GM12873 (cell line): ENCODE results near the gene SACS.

Experiments
- TF ChIP-seq, protein P1 (sequence below): IDR thresholded peaks from 2 replicates; pipeline ENCODE4 v1.5.1; 2012; ENCODE audit warnings: low read depth, mild to moderate bottlenecking, moderate library complexity, low read length, control low read depth; ENCODE audit not compliant: insufficient read depth; ENCODE audit errors: missing control alignments

The SACS gene

DNA sequence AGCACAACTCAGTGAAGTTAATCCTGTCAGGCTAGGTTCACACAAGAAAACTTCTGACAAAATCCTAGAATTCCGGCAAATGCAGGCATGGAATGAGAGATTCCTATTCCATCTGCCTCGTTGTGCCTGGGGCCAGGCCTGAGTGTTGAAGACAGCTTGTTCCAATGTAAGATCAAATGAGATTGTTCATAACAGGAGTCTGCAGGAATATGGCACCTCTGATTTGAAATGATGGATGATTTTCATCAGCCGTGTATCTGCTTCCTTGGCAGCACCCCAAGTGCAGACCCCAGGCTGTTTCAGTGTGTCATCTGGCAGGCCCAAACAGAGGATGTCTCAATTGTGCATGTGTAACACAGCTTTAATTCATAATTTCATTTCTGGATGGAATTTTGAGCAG lies 35.3 kb upstream of the SACS start:
- TF ChIP-seq, protein P1, sequence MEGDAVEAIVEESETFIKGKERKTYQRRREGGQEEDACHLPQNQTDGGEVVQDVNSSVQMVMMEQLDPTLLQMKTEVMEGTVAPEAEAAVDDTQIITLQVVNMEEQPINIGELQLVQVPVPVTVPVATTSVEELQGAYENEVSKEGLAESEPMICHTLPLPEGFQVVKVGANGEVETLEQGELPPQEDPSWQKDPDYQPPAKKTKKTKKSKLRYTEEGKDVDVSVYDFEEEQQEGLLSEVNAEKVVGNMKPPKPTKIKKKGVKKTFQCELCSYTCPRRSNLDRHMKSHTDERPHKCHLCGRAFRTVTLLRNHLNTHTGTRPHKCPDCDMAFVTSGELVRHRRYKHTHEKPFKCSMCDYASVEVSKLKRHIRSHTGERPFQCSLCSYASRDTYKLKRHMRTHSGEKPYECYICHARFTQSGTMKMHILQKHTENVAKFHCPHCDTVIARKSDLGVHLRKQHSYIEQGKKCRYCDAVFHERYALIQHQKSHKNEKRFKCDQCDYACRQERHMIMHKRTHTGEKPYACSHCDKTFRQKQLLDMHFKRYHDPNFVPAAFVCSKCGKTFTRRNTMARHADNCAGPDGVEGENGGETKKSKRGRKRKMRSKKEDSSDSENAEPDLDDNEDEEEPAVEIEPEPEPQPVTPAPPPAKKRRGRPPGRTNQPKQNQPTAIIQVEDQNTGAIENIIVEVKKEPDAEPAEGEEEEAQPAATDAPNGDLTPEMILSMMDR: no peak

DNA sequence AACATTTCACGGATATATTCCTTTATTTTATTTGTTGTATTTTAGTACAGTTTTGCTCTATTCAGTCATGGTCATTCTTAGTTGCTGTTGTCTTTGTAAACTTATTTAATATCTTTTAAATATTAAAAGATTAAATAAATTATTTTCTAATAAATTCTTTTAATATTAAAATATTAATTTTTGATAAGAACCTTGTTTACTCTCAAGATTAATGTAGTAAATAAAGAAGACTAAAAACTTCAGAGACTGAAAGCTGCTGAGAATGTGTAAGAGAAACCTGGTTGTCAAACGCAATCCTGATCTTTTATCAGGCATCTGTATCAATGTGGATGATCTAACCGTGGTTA lies 34.4 kb upstream of the SACS start:
- TF ChIP-seq, protein P1: no peak

DNA sequence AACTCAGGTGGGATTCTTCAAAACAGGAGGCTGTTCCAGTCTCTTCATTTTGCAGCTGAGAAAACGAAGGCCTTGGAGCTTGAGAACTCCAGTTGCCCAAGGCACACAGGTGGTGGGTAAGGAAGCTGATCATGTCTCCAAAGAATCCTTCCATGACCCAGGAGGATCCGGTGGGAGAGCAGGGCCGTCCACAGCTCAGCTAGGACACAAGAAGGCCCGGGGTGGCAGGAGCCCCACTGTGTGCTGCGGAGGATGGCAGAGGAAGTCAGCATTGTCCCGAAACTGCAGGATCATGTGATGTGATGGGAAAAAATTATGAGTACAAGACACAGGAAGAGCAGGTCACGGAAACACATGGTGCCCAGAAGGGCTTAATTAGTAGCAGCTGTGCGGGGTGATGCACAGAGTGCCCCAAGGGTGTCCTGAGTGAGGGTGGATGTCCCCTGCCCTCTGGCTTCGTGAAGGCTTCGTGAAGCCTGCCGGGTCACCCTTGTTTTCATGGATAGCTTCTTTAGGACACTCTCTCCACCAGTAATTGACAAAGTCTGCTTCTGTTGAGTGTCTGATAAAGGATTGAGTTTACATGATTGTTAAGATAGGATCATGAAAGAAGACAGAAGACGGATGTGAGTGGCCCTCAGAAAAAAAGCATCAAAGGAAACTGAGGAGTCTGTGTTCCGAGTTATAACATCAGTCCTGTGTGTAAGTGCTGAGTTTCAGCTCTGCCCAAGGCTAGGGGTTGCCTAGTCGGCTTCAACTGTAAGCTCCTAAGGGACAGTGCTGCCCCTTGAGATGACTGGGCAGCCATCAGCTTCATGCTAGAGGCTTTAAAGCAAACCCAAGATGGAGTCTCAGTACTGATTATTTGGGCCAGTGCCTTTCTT lies 33.8 kb upstream of the SACS start:
- TF ChIP-seq, protein P1: no peak

DNA sequence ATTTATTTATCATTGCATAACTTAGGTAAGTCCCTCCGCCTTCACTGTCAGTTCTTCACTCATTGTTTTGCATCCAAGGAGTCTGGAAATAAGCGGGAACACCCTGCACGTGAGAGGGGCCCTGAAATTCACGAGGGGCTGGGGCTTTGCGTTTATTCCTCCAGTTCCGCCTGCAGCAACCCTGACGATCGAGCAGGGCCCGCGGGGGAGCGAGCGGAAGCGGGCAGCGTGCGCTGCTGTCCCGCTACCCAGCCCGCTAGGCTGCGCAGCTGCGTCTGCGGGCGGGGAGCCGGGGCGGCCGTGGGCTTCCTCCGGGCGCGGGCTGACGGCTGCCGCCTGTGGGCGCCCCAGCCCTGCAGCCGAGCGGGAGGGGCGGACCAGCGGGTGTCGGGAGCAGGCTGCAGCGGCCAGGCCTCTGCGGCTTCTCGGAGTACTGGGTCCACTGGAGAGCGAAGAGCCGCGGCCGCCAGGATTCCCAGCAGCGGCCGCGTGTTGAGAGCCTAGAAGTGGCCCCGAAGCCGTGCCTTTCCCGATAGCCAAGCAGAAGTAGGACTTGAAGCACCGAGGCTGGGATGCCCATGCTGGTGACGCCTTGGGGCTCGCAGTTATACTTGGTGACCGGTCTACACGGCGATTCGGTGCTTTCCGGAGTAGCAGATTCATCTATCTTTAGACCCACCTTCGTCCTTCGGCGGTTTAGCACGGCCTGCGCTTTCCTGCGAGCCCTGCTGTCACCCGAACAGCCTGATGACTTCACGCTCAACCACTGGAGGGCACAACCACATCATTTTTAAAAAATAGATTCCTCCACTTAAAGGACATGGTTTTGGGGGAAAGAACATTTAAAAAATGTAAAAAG lies 32.9 kb upstream of the SACS start:
- TF ChIP-seq, protein P1: peak; percentile 50

DNA sequence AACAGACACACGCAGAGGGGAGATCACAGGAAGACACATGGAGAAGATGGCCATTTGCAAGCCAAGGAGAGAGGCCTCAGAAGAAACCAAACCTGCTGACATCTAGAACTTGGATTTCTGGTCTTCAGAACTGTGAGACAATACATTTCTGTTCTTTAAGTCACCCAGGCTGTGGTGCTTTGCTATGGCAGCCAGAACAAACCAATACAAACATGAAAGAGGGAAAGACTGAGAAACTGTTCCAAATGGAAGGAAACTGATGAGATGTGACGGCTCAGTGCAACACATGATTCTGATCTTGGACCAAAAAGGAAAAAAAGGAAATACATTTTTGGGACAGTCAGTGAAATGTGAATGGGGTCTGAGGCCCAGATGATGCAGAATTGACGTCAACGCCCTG lies 30.2 kb upstream of the SACS start:
- TF ChIP-seq, protein P1: no peak

DNA sequence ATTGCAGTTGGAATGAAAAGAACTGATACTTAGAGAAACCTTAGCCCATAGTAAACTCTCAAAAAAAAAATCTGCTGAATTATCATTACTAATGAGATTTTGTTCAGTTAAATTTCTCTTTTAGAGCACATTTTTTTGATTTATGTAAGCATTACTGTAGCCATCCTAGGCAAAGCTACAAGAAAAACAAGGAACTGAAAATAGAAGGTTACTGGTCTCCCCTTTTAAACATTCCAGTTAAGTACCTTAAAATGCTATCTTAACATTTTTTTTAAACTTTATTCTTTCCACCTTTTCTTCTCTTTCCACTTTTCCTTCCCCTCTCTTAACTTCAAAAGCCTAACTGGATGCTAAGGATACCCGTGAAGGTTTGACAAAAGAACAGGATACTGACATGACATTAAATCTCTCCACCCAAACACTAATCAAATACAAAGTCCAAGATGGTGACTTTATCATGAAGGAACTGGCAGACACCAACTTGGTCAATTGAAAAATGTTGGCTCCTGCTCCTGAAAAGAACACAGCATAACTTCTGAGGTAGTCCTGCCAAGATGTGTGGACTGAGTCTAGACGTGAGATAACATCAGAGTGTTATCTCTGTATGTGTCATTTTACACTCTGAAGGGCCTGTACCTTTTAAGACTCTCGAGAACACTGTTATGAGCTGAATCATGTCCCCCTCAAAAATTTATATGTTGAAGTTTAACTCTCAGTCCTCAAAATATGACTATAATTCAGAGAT lies 29.5 kb upstream of the SACS start:
- TF ChIP-seq, protein P1: no peak
